GM23248 (cell line): ENCODE data around the gene GRB10.

Experiments used
- EZH2 ChIP-seq: fragments of 200-600 bp; sonication (generic); IDR thresholded peaks from 2 replicates; pipeline ENCODE4 v1.6.1; 2018; ENCODE audit warnings: antibody characterized with exemption, mild to moderate bottlenecking; ENCODE audit not compliant: insufficient read depth, poor library complexity, severe bottlenecking
- EZH2phosphoT487 ChIP-seq: fragments of 200-600 bp; sonication (generic); IDR thresholded peaks from 2 replicates; pipeline ENCODE4 v1.6.1; 2018; ENCODE audit warnings: antibody characterized with exemption, moderate library complexity, mild to moderate bottlenecking, low read depth; ENCODE audit not compliant: insufficient read depth

- no peak for TF ChIP-seq EZH2phosphoT487
- no peak for TF ChIP-seq EZH2
These were observed 122.5 kb downstream of the GRB10 start for GRCh38 chr7:50660040-50660829.
